GM19238 (cell line): Measurements from ENCODE around the gene LANCL2.

Experiments
- DNase-seq: peaks from one replicate; pipeline ENCODE4 v3.0.0; 2011; ENCODE audit warnings: low spot score; ENCODE audit not compliant: insufficient read length

LANCL2 gene

GRCh38 chr7:55437375-55437774 lies 72.2 kb downstream of the LANCL2 start:
- no peak for DNase-seq

DNA sequence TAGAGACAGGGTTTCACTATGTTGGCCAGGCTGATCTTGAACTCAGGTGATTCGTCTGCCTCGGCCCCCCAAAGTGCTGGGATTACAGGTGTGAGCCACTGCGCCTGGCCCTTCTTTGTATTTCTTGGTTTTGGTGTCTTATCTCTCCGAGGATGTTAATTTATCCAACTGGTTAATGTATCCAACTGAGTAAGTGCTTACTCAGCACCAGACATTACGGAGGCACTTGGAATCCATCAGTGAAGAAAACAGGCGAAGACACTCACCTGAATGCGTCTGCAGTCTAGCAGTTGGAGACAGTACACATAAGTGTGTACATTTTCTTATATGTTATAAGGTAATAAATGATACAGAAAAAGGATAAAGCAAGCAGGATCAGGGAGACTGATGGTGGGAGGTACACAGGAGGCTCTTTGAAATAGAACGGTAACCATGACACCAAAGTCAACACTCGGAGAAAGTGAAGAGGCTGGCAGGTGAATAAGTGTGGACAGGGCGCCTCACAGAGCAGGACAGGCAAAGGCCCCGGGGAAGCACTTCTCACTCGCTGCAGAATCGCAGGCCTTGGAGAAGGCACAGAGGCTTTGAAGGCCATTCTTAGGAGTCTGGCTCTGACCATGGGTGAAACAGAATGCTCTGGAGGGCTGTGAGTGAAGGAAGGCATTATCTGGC lies 73.1 kb downstream of the LANCL2 start:
- DNase-seq = no peak

- DNase-seq = no peak
Measured at GRCh38 chr7:55438757-55439525, 73.8 kb downstream of the LANCL2 start.

- DNase-seq = no peak
Measured at GRCh38 chr7:55439627-55440026, 74.5 kb downstream of the LANCL2 start.

- no peak for DNase-seq
Measured at GRCh38 chr7:55440040-55440690, 75.0 kb downstream of the LANCL2 start.

- no peak for DNase-seq
Measured at GRCh38 chr7:55441002-55441401, 75.9 kb downstream of the LANCL2 start.

DNA sequence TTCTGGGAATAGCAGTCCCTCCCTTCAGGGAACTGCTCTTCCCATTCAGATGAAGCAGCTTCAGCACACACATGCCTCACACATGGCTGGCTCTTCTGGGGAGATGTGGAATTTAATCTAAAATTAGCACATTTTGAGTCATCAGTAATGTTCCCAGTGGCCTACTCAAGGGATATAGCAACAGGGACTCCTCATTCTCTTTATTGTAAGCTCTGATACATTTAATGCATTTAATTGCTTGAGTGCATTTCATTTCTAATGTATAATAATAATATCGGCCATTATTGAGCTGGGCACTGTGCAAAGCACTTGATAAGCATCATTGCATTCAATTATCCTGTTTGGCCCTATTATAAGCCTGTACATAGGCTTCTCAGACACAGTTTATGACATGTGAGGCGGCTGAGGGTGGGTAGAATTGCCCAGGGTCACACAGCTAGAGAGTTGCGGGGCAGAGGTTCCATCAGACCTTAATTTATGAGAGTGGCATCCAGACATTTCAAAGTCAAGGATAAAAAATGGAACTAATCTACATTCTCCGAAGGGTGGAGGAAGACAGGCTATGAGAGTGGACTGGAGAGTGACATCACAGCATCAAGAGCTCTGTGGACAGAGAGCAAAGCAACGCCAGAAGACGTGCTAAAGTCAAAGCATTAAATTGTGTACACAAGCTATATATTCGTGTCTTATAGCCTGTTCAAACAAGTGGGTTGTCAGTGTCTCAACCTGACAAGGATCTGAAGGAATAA lies 76.8 kb downstream of the LANCL2 start:
- no peak for DNase-seq

DNA sequence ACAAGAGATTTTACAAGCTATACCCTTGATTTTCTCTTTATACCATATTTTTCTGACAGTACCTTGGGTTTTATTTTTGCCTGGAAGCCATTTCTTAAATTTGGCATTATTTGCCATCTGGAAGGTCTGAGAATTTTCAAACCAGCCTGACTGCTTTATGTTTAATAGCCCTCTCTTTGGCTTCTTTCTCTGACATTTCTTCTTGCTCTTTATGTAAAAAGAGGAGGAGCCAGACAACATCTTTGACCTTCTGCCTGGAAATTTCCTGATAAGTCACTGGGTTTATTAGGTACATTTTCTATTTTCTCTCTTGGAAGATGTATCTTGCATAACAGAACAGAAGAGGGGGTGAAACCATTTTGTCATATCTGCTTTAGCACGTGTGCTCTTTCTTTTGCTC lies 79.6 kb downstream of the LANCL2 start:
- DNase-seq = no peak

GRCh38 chr7:55448526-55448925 lies 83.4 kb downstream of the LANCL2 start:
- DNase-seq = no peak

- DNase-seq = no peak
Measured at GRCh38 chr7:55449205-55449991, 84.3 kb downstream of the LANCL2 start.

GRCh38 chr7:55449992-55450535 lies 84.9 kb downstream of the LANCL2 start:
- DNase-seq = no peak

GRCh38 chr7:55452971-55453370 lies 87.8 kb downstream of the LANCL2 start:
- no peak for DNase-seq

DNA sequence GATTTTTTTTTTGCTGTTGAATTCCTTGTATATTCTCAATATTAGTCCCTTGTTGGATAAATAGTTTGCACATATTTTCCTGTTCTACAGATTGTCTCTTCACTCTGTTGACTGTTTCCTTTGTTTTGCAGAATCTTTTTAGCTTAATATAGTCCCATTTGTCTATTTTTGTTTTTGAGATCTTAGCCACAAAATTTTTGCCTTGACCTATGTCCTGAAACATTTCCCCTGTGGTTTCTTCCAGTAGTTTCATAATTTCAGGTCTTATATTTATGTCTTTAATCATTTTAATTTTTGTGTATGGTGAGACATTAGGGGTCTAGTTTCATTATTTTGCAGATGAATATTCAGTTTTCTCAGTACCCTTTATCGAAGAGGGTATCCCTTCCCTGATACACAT lies 92.7 kb downstream of the LANCL2 start:
- no peak for DNase-seq

- no peak for DNase-seq
Measured at GRCh38 chr7:55458351-55458750, 93.2 kb downstream of the LANCL2 start.

DNA sequence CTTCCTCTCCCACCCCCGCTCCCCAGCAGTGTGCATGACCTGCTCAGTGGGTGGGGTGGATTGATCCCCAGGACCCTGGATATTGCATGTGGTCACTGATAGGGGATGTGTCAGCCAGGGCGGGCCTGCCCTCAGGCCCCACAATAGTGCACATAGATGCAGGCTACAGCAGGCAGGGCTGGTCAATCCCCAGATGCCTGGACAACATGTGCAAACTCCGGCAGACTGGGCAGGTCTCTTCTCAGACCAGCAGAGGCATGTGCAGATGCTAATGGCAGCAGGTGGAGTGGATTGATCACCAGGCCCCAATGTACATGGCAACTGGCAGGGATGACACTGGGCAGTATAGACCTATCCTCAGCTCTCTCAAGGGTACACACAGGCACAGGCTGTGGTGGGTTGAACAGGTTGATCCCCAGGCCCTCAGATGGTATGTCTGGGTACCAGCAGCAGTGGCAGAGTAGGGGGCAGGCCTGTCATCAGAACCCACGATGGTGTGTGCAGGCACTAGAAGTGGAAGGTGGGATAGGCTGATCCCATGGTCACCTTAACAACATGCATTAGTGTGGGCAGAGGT lies 98.6 kb downstream of the LANCL2 start:
- DNase-seq = no peak

DNA sequence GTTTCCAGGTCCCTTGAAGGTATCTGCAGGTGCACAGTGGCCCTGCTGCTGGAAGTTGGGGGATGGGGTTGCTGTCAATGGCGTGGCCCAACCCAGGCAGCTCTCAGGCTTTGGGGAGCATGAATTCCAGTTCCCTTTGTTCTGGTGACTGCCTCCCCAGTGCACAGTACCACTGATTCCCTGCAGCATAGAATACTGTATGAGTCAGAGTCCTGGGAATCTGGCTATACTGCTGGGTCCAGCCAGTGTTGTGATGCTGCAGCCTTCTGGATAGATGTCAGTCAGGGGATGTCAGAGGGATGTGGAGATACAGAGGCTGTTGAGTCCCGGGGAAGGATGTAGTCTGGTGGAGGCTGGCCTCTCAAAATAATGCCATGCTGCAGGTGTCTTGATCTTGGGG lies 99.3 kb downstream of the LANCL2 start:
- no peak for DNase-seq

GRCh38 chr7:55465691-55466090 lies 100.6 kb downstream of the LANCL2 start:
- DNase-seq = no peak

GRCh38 chr7:55467047-55467593 lies 102.0 kb downstream of the LANCL2 start:
- no peak for DNase-seq

- DNase-seq = no peak
Measured at GRCh38 chr7:55468495-55468894, 103.4 kb downstream of the LANCL2 start.

DNA sequence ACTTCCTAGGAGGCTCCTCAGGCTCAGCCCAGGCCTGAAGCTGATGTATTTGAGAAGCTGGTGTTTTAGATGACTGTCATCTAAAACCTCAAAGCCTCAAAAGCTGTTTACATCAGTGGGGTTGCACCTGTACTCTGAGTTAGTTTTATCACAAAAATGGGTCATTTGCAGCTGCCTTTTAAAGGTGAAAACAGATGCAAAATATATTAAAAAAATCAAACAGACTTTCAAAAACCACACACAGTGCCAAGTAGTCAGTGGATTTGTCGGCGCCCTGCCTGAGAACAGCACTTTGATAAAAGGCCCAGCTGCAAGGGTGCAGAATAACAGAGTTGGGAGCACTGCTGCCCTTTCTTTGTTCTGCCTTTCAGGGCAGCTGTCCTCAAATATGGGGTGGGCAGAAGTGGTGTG lies 104.1 kb downstream of the LANCL2 start:
- DNase-seq = no peak
